HepG2 (cell line): ENCODE measurements around the gene DLG5. TPM values are rescaled to one million over a fixed set of nuclear protein-coding genes. Genes with fewer than 3 reads are reported as not detected.

Source experiments
- DBP ChIP-seq: sonication (generic); formaldehyde crosslinking; IDR thresholded peaks from 2 replicates; pipeline ENCODE4 v1.4.0; 2020; ENCODE audit warnings: missing genetic modification reagents; ENCODE audit errors: not compliant biosample characterization
- DMTF1 ChIP-seq: sonication (generic); formaldehyde crosslinking; IDR thresholded peaks from 2 replicates; pipeline ENCODE4 v1.4.0; 2020; ENCODE audit warnings: mild to moderate bottlenecking, missing genetic modification reagents
- ELF3 ChIP-seq: IDR thresholded peaks from 2 replicates; pipeline ENCODE4 v1.6.1; 2016; ENCODE audit warnings: missing genetic modification reagents, missing compliant biosample characterization
- FLYWCH1 ChIP-seq: sonication (generic); formaldehyde crosslinking; IDR thresholded peaks from 2 replicates; pipeline ENCODE4 v1.8.1; 2023; ENCODE audit warnings: mild to moderate bottlenecking, missing genetic modification reagents
- GZF1 ChIP-seq: sonication (generic); formaldehyde crosslinking; IDR thresholded peaks from 2 replicates; pipeline ENCODE4 v1.5.1; 2020; ENCODE audit warnings: mild to moderate bottlenecking, missing genetic modification reagents
- HMGXB4 ChIP-seq, 2 experiments: sonication (generic) in 1 of 2; formaldehyde crosslinking in 1 of 2; IDR thresholded peaks; 2 replicates each; pipeline versions ENCODE4 v1.4.0 to v1.6.1; 2018 to 2020; ENCODE audit warnings: missing genetic modification reagents in 2 of 2, borderline replicate concordance in 1 of 2, low read depth in 1 of 2, mild to moderate bottlenecking in 1 of 2, missing biosample characterization in 1 of 2
- KLF11 ChIP-seq: IDR thresholded peaks from 2 replicates; pipeline ENCODE4 v1.6.1; 2016; ENCODE audit warnings: missing compliant biosample characterization
- MEF2D ChIP-seq: sonication (generic); formaldehyde crosslinking; IDR thresholded peaks from 2 replicates; pipeline ENCODE4 v1.5.1; 2020; ENCODE audit warnings: mild to moderate bottlenecking, missing genetic modification reagents
- MEIS2 ChIP-seq: sonication (generic); formaldehyde crosslinking; IDR thresholded peaks from 2 replicates; pipeline ENCODE4 v1.9.0; 2021; ENCODE audit warnings: mild to moderate bottlenecking, missing genetic modification reagents
- SMAD1 ChIP-seq: sonication (generic); formaldehyde crosslinking; IDR thresholded peaks from 2 replicates; pipeline ENCODE4 v1.4.0; 2020; ENCODE audit warnings: missing genetic modification reagents, low read depth, mild to moderate bottlenecking, borderline replicate concordance
- TEAD2 ChIP-seq: sonication (generic); formaldehyde crosslinking; IDR thresholded peaks from 2 replicates; pipeline ENCODE4 v1.9.0; 2021; ENCODE audit warnings: missing genetic modification reagents
- ZBTB37 ChIP-seq: sonication (generic); formaldehyde crosslinking; IDR thresholded peaks from 2 replicates; pipeline ENCODE4 v1.4.0; 2020; ENCODE audit warnings: mild to moderate bottlenecking, missing genetic modification reagents
- ZFYVE20 ChIP-seq: sonication (generic); formaldehyde crosslinking; IDR thresholded peaks from 2 replicates; pipeline ENCODE4 v1.8.0; 2023; ENCODE audit warnings: low read depth, mild to moderate bottlenecking, moderate library complexity, missing genetic modification reagents, borderline replicate concordance
- ZGPAT ChIP-seq: IDR thresholded peaks from 2 replicates; pipeline ENCODE4 v1.6.1; 2016; ENCODE audit warnings: mild to moderate bottlenecking
- ZNF260 ChIP-seq: sonication (generic); formaldehyde crosslinking; IDR thresholded peaks from 2 replicates; pipeline ENCODE4 v1.4.0; 2020; ENCODE audit warnings: missing genetic modification reagents, low read depth, mild to moderate bottlenecking, borderline replicate concordance
- ZNF513 ChIP-seq: sonication (generic); formaldehyde crosslinking; conservative IDR thresholded peaks from 2 replicates; pipeline ENCODE4 v1.5.0; 2020; ENCODE audit warnings: missing genetic modification reagents
- ZNF737 ChIP-seq: sonication (generic); formaldehyde crosslinking; IDR thresholded peaks from 2 replicates; pipeline ENCODE4 v1.5.0; 2020; ENCODE audit warnings: missing genetic modification reagents, mild to moderate bottlenecking, borderline replicate concordance
- ZSCAN9 ChIP-seq: IDR thresholded peaks from 2 replicates; pipeline ENCODE4 v1.6.1; 2016; ENCODE audit warnings: borderline replicate concordance
- polyA plus RNA-seq, 8 experiments: library from polyadenylated mRNA; depleted of rRNA in 3 of 8; stranded (reverse) in 7 of 8; unstranded in 1 of 8; fragments of >200 nt; fragmentation: Illumina TruSeq in 4 of 8; extraction: Trizol in 4 of 8; gene quantifications; 2 replicates each; pipeline versions ENCODE4 v1.2.1 to v1.2.3, GENCODE V29; 2011 to 2016; ENCODE audit warnings: low read depth in 4 of 8, missing spikeins in 1 of 8, mixed read lengths in 1 of 8; ENCODE audit not compliant: insufficient read depth in 1 of 8
- total RNA-seq, 5 experiments: library from RNA; depleted of rRNA; stranded (reverse); fragments of >200 nt; fragmentation: Illumina TruSeq; extraction: Trizol; gene quantifications; 2 replicates each; pipeline ENCODE4 v1.2.3, GENCODE V29; 2016; ENCODE audit warnings: low read depth in 1 of 5

Gene DLG5
- total and polyA plus RNA-seq, 2 of the 13 experiments (the other 11 are each of a cell fraction or from before 2014, with no cell fraction given) = 15.5 to 18.2 TPM

GRCh38 chr10:77970869-77971803 is 44.6 kb upstream of the DLG5 start (continued):
- TF ChIP-seq DMTF1 (CRISPR knock-in tag) (no peak), ZGPAT (CRISPR knock-in tag) (peak; percentile 75), ZNF260 (no peak), ZNF513 (no peak), KLF11 (no peak), SMAD1 (CRISPR knock-in tag) (no peak), ZFYVE20 (CRISPR knock-in tag) (no peak), TEAD2 (CRISPR knock-in tag) (no peak), ZSCAN9 (CRISPR knock-in tag) (peak; percentile 64; the same call in 1 of the 2 replicates), HMGXB4 (CRISPR knock-in tag; IDR thresholded peaks at IDR 0.05; ENCODE audit: borderline replicate concordance in 1 of 2, low read depth in 1 of 2) (0 out of 4 replicates have a peak, but pooled peaks of 1 of the 2 experiments have one; percentile 20), MEF2D (CRISPR knock-in tag) (peak; percentile 100), FLYWCH1 (CRISPR knock-in tag) (no peak), GZF1 (CRISPR knock-in tag) (0 out of 2 replicates have a peak, but pooled peaks have one; percentile 27), DBP (CRISPR knock-in tag) (no peak), ZBTB37 (CRISPR knock-in tag) (no peak), ZNF737 (no peak), MEIS2 (CRISPR knock-in tag) (peak; percentile 79), ELF3 (CRISPR knock-in tag) (peak; percentile 82)
